HG03045 (cell line): ENCODE results near the gene PEX14.

Source experiments
- ATAC-seq: cut with Tn5 transposase; IDR thresholded peaks from one replicate; pipeline ENCODE4 v1.9.1; 2021; ENCODE audit warnings: mild to moderate bottlenecking, moderate library complexity; ENCODE audit not compliant: unreplicated experiment

Gene PEX14

DNA sequence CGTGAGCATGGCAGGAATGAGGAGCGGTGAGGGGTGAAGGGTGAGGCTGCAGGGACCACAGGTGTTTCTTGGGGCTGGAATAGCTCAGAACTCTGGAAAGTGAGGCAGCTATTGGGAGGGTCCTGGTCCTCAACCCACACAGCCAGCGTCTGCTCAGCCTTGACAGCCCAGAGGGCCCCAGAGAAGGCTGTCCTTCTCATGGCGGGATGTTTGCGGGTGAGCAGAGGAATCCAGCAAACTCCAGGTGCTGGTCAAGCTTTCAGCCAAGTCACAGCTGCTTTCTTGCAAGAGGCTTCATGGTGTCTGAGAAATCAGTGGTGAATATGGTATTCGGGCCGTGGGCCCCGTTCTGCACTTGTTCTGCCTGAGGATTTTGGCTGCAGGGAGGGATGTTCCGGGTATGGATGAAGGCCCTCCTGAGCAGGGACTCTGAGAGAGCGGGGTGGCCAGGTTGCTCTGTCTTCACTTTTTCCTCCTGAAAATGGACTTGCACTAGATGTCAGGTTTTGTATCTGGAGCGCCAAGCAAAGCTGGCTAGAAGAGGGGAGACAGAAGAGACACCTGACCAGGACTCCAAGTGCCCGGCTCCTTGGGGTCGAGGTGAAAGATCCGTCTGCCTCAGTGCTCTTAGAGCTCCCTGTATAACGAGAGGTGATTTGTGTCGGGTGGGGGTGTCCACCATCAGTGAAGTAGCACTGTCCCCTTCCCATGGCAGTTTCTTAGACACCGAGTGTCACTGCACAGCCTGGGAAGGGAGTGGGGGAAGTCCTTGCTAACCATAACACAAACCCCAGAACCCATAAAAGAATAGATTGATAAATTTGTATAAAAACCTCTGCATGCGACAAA lies 139.9 kb downstream of the PEX14 start:
- no peak for ATAC-seq

DNA sequence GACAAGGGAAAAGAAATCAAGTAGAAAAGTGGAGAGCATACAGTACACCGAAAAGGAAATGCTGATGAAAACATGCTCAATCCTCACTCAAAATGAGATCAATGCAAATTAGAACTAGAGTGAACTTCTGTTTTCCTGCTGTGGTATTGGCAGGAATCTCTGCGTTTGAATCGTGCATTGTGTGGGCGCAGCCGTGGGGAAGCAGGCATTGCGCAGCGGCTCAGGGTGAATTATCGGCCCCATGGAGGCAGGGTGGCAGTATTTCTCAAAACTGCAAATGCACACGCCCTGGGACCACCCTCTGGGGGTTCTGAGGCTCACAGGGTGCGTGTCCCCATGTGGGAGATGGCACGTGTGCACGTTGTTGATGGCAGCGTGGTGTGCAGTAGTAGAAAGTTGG lies 140.6 kb downstream of the PEX14 start:
- ATAC-seq = no peak

DNA sequence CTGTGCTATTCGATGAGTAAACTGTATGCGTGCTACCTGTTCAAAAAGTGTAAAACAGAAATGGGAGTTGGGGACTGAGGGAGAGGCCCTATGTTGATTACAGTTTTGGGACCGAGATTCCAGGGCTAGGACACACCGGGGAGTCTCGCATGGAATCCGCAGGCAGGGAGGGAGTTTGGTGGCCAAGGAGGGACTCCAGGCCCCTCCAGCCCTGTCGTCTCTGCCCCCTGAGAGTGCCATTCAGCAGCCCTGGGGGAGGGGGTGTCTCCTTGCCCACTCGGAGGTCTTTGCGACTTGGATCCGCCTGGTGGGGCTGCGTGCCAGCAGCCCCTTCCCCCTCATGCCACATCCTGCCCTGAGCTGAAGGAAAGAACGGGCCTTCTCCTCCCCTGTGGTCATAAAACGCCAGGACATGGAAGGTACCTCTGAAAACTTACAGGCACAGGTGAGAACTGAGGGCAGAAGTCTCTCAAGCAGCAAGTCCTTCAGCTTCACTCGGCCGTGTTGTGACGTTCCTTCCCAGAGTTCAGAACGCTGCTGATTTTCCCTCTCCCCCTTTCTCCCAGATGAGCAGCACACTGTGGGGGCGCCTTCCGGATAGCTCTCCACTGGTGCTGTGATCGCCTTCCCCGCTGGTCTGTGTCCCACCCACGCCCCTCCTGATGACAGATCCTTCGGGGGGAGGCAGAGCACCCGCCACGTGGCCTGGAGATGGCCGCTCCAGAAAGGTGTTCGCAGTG lies 141.4 kb downstream of the PEX14 start:
- no peak for ATAC-seq

DNA sequence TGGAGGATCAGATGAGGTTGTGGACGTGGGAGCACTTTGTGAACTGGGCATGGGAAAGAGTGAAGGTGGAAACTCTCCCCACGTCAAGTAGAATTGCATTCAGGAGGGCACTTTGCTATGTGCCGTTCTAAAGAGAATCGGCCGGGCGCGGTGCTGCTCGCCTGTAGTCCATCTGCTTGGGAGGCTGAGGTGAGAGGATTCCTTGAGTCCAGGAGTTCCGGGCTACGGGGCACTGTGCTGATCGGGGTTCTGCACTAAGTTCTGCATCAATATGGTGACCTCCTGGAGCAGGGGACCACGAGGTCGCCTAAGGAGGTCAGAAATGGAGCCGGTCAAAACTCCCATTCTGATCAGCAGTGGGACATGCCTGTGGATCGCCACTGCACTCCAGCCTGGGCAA lies 141.9 kb downstream of the PEX14 start:
- no peak for ATAC-seq

DNA sequence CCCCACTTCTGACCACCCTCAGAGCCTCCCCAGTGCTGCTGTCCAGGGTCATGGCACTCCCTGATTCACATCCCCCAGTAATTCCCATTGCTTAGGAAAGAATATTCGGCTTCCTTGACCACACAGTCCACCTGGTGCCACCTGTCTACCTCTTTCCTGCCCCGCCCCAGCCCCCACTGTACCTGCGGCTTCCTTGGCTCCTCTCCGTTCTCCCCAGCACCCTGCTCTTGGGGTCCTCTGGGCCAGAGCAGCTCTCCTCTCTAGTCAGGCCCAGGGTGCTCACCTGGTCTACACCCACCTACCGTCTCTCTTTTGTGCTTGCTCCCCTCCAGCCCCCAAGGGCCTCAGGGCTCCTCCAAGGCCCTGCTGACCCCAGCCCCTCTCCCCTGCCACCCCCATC lies 142.6 kb downstream of the PEX14 start:
- no peak for ATAC-seq

DNA sequence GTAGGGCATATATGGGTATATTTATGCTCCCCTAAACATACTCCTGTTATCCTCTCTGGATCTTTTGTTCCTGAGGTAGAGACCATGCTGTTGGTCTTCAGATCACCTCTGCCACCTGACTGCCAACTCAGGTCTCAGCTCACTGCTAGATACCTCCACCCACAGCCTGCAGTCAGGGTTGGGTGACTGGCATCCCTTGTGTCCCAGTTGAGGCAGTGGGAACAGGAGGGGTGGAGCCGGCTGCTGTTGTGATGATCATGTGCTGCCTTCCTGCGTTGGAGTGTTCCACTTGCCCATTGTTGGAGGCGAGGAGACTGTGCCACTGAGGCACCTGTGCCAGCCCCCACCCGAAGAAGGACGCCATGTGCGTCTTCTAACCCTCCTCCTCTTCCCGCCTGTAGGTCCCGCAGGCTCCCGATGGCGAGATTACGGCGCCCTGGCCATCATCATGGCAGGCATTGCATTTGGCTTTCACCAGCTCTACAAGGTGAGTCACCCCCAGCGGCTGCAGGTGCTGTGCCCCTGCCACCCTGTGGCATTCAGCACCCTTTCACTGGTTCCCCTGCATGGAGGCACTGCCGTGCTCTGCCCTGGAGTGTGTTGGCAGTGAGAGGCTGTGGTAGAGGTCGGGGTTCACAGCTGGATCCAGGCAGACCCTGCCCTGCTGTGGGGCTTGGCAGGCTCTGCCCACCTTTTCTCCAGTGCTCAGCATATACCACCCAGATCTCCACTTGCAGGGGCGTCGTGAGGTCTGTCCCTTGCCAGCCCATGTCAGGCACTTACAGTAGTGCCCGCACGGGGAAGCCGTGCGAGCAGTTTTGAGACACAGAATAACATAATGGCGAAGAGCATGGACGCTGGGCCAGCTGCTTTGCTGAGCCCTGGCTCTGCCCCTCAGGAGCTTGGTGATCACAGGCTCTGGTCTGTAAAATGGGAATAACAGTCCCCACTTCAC lies 143.5 kb downstream of the PEX14 start:
- no peak for ATAC-seq

DNA sequence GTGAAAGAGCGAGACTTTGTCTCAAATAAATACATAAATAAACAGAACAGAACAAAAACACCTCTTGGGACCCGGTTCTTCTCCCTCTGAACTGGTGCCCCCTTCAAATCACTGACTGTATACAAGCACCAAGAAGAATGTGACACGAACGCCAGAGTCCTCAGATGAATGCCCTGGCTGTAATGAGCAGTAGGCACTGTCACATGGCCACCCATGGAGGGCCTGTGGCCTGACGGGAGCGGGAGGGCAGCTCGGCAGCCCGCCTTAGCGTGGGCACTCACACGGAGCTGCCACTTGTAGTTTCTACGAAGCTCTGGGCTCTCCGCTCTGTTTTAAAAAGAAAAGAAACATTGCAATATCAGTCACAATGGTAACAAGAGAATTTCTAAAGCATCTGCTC lies 146.0 kb downstream of the PEX14 start:
- no peak for ATAC-seq

DNA sequence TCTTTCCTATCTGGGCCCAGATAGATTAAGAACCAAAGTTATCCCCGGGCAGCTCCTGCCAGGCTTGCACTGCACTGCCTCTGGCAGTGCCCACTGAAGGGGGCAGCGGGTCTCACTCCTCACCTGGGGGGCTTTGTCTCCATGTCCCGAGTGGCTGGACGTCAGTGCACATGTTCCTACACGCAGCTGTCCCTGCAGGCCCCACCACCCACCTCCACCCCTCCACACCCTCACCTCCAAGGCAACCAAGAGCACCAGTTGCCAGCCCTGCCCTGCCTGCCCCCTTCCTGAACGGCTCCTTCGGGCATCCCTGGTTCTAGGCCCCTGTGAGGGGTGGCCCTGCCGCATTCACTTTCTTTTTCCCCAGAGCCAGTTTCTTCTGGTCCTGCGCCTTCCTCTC lies 147.2 kb downstream of the PEX14 start:
- no peak for ATAC-seq

DNA sequence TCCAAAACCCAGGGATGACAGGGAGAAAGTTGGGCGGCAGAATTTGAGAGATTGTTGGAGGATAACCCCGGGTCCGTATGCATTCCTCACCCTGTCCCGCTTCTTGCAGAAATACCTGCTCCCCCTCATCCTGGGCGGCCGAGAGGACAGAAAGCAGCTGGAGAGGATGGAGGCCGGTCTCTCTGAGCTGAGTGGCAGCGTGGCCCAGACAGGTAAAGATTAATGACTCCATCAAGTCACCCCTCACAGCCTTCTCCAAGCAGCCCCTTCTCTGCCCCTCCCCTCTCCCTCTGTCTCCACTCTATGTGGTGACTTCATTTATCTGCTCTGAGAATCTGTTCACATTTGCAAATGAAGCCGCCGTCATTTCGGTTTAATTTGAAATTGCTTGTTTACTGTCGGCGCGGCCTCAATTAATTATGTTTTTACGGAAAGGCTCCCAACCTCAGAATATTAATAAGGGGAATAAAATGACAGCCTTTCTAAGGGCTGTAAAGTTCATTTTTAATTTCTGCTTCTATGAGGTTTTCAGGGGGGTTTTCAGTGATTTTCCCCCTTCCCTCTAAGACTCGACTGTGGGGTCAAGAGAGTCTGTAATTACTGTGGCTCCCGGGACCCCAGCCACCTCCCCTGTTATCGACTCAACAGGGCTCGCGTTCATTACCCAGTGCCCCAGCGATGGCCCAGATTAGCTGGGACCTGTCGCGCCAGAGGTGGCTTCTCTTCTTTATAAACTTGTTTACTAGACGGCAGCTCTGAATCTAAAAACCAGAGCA lies 148.3 kb downstream of the PEX14 start:
- no peak for ATAC-seq

DNA sequence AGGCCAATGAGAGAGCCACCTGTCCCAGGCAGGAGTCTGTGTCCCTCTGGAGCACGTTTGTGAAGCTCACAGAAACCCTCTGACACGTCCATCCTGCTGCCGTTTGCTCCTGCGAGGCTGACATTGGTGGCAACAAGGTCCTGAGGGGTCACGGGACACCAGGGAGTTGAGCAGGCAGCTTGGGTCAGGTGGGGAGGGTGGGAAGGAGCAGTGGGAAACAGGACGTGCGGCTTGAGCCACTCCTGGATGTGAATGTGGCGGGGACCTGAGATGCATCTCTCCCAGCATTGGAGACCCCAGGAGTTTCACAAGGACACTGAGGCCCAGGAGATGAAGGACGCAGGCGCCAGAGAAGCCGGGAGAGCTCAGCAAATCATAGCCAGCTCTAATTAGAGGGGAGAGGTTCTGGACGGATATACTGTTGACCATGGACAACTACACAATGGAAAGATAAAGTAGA lies 149.0 kb downstream of the PEX14 start:
- ATAC-seq = no peak

DNA sequence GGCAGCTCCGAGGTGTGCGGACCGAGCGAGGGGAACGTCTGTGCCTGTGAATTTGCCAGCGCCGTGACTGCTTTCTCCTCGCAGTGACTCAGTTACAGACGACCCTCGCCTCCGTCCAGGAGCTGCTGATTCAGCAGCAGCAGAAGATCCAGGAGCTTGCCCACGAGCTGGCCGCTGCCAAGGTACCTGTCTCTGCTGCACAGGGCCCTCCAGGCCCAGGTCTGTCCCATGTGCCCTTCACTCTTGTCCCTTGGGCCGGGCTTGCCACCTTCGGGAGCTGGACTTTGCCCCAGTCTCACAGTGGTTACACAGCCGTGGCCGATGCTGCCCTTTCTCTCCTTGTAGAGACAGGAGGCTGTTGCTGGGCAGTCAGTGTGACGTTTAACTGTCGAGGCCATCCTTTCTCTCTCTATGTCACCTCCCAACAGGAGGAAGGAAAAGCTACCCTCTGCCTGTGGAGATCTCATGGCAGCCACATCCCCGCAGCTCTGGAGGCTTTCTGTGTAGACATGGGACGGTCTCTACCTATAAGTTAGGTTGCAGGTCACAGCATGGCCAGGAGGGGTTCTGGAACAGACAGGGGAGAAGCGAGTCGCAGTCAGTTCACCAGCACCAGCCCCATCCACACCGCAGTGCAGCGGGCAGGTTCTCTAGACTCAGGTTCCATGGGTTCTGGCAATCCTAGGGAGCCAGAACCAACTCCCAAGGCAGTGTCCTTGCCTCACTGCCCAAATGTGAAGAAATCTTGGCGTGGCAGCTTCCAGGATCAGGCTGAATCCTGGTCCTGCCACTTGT lies 149.7 kb downstream of the PEX14 start:
- ATAC-seq = no peak

DNA sequence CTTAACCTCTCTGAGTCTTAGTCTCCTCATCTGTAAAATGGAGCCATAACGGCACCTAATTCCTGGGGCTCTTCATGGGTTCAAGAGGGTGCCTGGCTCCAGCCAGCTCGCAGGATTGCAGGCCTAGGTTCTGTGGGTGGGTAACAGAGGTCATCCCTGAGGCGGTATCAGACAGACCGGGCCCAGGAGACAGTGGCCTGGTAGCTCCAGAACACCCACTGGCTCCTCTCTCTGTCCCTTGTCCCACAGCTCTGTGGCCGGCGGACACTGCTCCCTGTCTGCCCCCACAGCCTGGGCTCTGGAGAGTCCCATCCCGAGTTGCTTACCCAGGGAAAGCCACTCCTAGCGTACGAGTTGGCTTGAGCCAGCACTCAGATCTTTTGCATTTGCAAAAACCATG lies 150.3 kb downstream of the PEX14 start:
- ATAC-seq = no peak

DNA sequence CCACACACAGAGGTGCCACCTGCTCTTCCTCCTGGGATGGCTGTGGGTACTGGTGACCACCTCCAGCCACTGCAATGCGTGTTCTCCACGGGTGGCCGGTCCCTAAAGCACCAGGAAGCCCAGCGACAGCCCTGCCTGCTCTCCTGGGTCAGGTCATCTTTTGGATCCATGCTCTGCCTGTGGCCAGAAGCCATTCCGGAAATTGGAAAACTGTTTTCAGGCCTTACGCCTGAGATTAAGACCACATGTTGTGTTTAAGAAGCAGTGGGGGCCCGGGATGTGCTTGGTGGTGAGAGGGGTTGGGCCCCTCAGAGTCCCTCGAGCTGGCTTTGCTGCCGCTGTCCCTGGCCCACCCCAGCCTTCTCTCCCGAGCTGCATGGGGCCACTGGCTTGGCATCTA lies 150.8 kb downstream of the PEX14 start:
- ATAC-seq = no peak

DNA sequence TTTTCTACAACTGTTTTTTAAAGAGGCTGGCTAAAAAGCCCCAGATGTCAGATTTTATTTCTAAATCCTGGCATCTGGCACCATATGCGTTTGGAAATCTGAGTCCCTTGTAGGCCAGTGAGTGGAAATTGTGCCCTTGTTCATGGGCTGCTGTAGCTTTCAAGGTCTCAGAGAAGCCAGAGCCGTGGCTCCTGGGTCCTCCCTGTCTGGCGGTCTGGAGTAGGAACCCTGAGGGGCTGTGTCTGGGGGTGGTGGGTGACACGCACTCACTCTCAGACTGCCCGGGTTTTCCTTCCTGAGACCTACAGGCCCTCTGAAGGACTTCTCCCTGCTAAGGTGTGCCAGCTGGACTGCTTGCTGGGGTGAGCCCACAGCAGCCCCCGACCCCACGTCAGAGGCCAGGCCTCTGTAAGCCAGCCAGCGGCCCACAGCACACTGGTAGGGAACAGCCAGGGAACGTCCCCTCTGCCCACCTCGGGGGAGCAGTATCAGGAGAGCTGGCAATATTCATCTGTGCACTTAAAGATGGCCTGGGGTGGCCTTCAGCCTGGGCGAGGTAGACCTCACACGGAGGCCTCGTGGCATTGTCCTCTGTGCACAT lies 151.5 kb downstream of the PEX14 start:
- ATAC-seq = no peak

DNA sequence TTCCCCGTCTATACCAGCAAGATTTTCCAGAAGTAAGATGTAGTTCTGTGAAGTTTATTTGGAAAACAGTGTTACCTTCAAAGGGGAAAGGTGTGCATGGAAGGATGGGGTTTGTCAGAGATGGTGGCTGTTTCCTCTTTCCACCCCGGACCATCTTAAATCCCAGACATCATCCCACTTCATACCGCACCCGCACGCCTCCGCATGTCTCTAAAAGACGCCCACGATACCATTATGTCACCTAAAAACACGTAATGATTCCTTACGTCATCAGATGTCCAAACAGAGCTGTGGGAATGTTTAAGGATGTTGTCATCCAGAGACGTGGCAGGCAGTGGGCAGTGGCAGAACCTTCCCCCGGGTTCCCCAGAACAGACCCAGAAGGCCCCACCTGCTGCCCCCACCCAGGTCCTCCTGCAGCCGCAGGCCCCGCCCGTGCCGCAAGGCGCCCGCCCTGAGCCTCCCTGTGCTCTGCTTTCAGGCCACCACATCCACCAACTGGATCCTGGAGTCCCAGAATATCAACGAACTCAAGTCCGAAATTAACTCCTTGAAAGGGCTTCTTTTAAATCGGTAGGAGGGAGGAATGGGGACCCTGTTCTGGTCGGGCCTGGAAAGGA lies 152.2 kb downstream of the PEX14 start:
- no peak for ATAC-seq

DNA sequence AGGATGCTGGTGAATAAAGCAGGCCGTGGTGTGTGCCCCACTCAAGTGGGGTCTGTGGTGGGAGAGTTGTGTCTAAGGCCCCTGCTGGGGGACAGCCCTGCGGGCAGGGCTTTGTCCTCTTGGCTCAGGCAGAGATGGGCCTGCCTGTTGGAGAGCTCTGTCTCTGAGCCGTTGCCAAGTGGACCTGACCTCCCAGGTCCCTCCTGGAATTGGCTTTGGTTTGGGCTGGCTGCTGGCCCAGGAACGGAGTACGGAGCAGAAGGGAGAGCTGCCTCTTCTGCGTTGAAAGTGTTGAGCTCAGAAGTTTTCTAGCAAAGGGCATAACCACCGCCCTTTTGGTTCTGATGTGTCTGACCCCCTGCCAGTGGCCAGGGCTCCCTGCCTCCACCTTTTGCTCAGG lies 153.9 kb downstream of the PEX14 start:
- no peak for ATAC-seq

DNA sequence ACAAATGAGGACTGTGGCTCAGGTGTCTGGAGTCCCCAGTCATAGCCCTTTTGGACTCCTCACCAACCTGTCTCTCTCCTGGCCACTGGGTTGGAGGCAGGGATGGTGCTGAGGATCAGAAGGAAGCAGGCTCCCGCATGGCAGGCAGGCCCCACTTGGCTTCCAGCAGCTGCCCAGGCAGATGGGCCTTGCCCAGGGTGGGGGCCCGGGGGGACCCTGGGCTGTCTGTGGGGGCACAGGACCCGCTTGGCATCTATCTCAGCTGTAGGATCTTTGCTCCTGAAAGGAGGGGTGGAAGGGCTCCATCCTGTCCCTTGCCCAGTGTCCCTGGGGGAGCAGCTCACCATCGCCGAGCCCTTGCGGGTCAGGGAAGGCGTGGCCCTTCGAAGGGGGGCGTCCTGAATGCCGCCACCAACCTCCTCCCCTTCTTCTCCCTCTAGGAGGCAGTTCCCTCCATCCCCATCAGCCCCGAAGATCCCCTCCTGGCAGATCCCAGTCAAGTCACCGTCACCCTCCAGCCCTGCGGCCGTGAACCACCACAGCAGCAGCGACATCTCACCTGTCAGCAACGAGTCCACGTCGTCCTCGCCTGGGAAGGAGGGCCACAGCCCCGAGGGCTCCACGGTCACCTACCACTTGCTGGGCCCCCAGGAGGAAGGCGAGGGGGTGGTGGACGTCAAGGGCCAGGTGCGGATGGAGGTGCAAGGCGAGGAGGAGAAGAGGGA lies 154.5 kb downstream of the PEX14 start:
- no peak for ATAC-seq
